ENCODE results near the gene MLLT1.

MLLT1 gene

GRCh38 chr19:6273701-6274601 lies 5.8 kb downstream of the MLLT1 start:
- DNase-seq = no peak

GRCh38 chr19:6272913-6273600 lies 6.7 kb downstream of the MLLT1 start:
- DNase-seq = no peak

GRCh38 chr19:6272411-6272791 lies 7.4 kb downstream of the MLLT1 start:
- no peak for DNase-seq

- no peak for DNase-seq
Observed at GRCh38 chr19:6271721-6272410, 7.9 kb downstream of the MLLT1 start.

GRCh38 chr19:6271251-6271650 lies 8.5 kb downstream of the MLLT1 start:
- no peak for DNase-seq

- no peak for DNase-seq
Observed at GRCh38 chr19:6270822-6271221, 9.0 kb downstream of the MLLT1 start.

- DNase-seq = no peak
Observed at GRCh38 chr19:6270076-6270745, 9.6 kb downstream of the MLLT1 start.

GRCh38 chr19:6269101-6269886 lies 10.5 kb downstream of the MLLT1 start:
- no peak for DNase-seq

GRCh38 chr19:6268382-6268771 lies 11.4 kb downstream of the MLLT1 start:
- DNase-seq = no peak

- no peak for DNase-seq
Observed at GRCh38 chr19:6267552-6268381, 12.0 kb downstream of the MLLT1 start.

- DNase-seq = no peak
Observed at GRCh38 chr19:6264803-6265202, 15.0 kb downstream of the MLLT1 start.

- no peak for DNase-seq
Observed at GRCh38 chr19:6263735-6264444, 15.9 kb downstream of the MLLT1 start.

GRCh38 chr19:6263306-6263705 lies 16.5 kb downstream of the MLLT1 start:
- no peak for DNase-seq

- no peak for DNase-seq
Observed at GRCh38 chr19:6262519-6262918, 17.3 kb downstream of the MLLT1 start.

GRCh38 chr19:6261883-6262282 lies 17.9 kb downstream of the MLLT1 start:
- no peak for DNase-seq

GRCh38 chr19:6260912-6261650 lies 18.7 kb downstream of the MLLT1 start:
- peak; percentile 25 for DNase-seq

- DNase-seq = no peak
Observed at GRCh38 chr19:6260376-6260775, 19.4 kb downstream of the MLLT1 start.

- DNase-seq = no peak
Observed at GRCh38 chr19:6259312-6259861, 20.4 kb downstream of the MLLT1 start.

- no peak for DNase-seq
Observed at GRCh38 chr19:6258812-6259311, 20.9 kb downstream of the MLLT1 start.

Measured in activated CD4-positive, alpha-beta T cell treated with anti-CD3 and anti-CD28 coated beads, Interleukin-2, amount 50 U/mL, for 1 hour (primary cell).